A673 (cell line): Measurements from ENCODE around the gene NOD1. TPM values are rescaled to one million over a fixed set of nuclear protein-coding genes. Genes with fewer than 3 reads are reported as not detected.

Source experiments
- BruUV-seq: library from RNA; stranded (reverse); fragments of 400-500 nt; replicated peaks from 2 replicates; lab custom pipeline; 2021; lab: Mats Ljungman, UMichigan
- CTCF ChIA-PET: fragments of 300-600 bp; sonication (Branson Sonifier 250); formaldehyde crosslinking; loops from one replicate; lab custom pipeline; 2022; ENCODE audit warnings: antibody characterized with exemption; lab: Charles Lee
- POLR2A ChIA-PET: fragments of 300-600 bp; sonication (Branson Sonifier 250); formaldehyde crosslinking; loops from one replicate; lab custom pipeline; 2022; ENCODE audit warnings: antibody characterized with exemption; ENCODE audit not compliant: low non-redundant PET; lab: Charles Lee
- DNase-seq: peaks from one replicate; pipeline ENCODE4 v3.0.0-alpha.2; 2015; ENCODE audit warnings: low spot score
- H3K27ac ChIP-seq: fragments of 200-600 bp; sonication (generic); 2 replicates; pipeline ENCODE4 v1.5.1; 2016; ENCODE audit warnings: mixed run types, low read depth, mild to moderate bottlenecking, mixed read lengths, antibody characterized with exemption, low read length; ENCODE audit not compliant: poor library complexity, severe bottlenecking
- H3K27me3 ChIP-seq: fragments of 200-600 bp; sonication (generic); replicated peaks from 2 replicates; pipeline ENCODE4 v1.6.1; 2017; ENCODE audit warnings: mixed run types, low read depth, mild to moderate bottlenecking, mixed read lengths, antibody characterized with exemption, low read length; ENCODE audit not compliant: insufficient read depth, poor library complexity
- H3K36me3 ChIP-seq: fragments of 200-600 bp; sonication (generic); 2 replicates; pipeline ENCODE4 v1.6.1; 2016; ENCODE audit warnings: mixed run types, mild to moderate bottlenecking, mixed read lengths, antibody characterized with exemption, low read length; ENCODE audit not compliant: insufficient read depth, poor library complexity, severe bottlenecking
- H3K4me1 ChIP-seq: fragments of 200-600 bp; sonication (generic); 2 replicates; pipeline ENCODE4 v1.6.1; 2017; ENCODE audit warnings: mixed run types, mild to moderate bottlenecking, mixed read lengths, antibody characterized with exemption, low read length; ENCODE audit not compliant: insufficient read depth, poor library complexity, severe bottlenecking
- H3K4me3 ChIP-seq: fragments of 200-600 bp; sonication (generic); 2 replicates; pipeline ENCODE4 v1.5.1; 2016; ENCODE audit warnings: low read depth, mixed run types, mild to moderate bottlenecking, mixed read lengths, low read length; ENCODE audit not compliant: poor library complexity, severe bottlenecking
- H3K9me3 ChIP-seq: fragments of 200-600 bp; sonication (generic); 2 replicates; pipeline ENCODE4 v1.6.1; 2016; ENCODE audit warnings: mixed run types, low read depth, mild to moderate bottlenecking, mixed read lengths, antibody characterized with exemption, low read length; ENCODE audit not compliant: poor library complexity, severe bottlenecking
- CTCF ChIP-seq: fragments of 300-800, 200-600 bp; sonication (generic); conservative IDR thresholded peaks from 2 replicates; pipeline ENCODE4 v1.5.1; 2017; ENCODE audit warnings: low read depth, mild to moderate bottlenecking, antibody characterized with exemption, low read length, moderate library complexity, mixed read lengths
- EZH2 ChIP-seq: fragments of 200-600 bp; sonication (generic); IDR thresholded peaks from 2 replicates; pipeline ENCODE4 v1.6.1; 2017; ENCODE audit warnings: borderline replicate concordance, low read depth, mild to moderate bottlenecking, mixed read lengths, antibody characterized with exemption, low read length; ENCODE audit not compliant: poor library complexity, severe bottlenecking
- intact Hi-C: fragments of 100-400 bp; cut with micrococcal nuclease; formaldehyde crosslinking; loops from one replicate; pipeline ENCODE4 v1.10.0; 2022; ENCODE audit not compliant: unreplicated experiment
- total RNA-seq: library from RNA; stranded (reverse); gene quantifications from 2 replicates; pipeline ENCODE4 v1.2.3, GENCODE V29; 2021

Gene NOD1
- total RNA-seq, 1 experiment from 2014 or later, result 2.3 TPM

GRCh38 chr7:30505174-30505697, 26.7 kb upstream of the NOD1 start:
- intact Hi-C loops, result no loop called here
- ChIA-PET POLR2A (no interaction called here), CTCF (no interaction called here)
- TSS peak; percentile 88 for BruUV-seq
- Histone ChIP-seq H3K27me3 (no peaks in the 10 kb centered on the region), H3K4me1 (no peaks in the 10 kb centered on the region), H3K4me3 (peak overlapping the region; percentile 81), H3K27ac (peak overlapping the region; percentile 51), H3K9me3 (no peaks in the 10 kb centered on the region), H3K36me3 (no peaks in the 10 kb centered on the region)
- TF ChIP-seq EZH2 (no peak), CTCF (no peak)
- DNase-seq, result no peak

- peak; percentile 98 for DNase-seq
- peak within 1 kb of the TSS; percentile 81 for H3K4me3 ChIP-seq
- peak within 1 kb of the TSS; percentile 80 for H3K27ac ChIP-seq
- ChIA-PET CTCF (no interaction called here), POLR2A (no interaction called here)
- intact Hi-C loops, result no loop called here
- no peaks in the 10 kb centered on the region for H3K4me1 ChIP-seq
- no peaks in the 10 kb centered on the region for H3K27me3 ChIP-seq
- TF ChIP-seq CTCF, result no peak
- TF ChIP-seq EZH2, result no peak
- H3K36me3 ChIP-seq, result no peaks in the 10 kb centered on the region
- no TSS peak for BruUV-seq
- H3K9me3 ChIP-seq, result no peaks in the 10 kb centered on the region
Observed at GRCh38 chr7:30504301-30505173, 26.0 kb upstream of the NOD1 start, which contains the start of gene GGCT. Gene GGCT, minus strand, starts transcription at chr7:30504829. Its CDS starts 120 bp downstream, at chr7:30504709.

- no peaks in the 10 kb centered on the region for H3K36me3 ChIP-seq
- intact Hi-C loops, result no loop called here
- no peak for TF ChIP-seq EZH2
- TF ChIP-seq CTCF, result no peak
- BruUV-seq, result TSS peak; percentile 60
- H3K27ac ChIP-seq, result peak overlapping the region; percentile 80
- H3K27me3 ChIP-seq, result no peaks in the 10 kb centered on the region
- H3K9me3 ChIP-seq, result no peaks in the 10 kb centered on the region
- POLR2A ChIA-PET, result interaction anchor here (0.7 kb wide), 1 partner anchor 192 kb away, joined by 19 read pairs; no protein-coding TSS in a partner anchor
- H3K4me3 ChIP-seq, result peak overlapping the region; percentile 81
- no peak for DNase-seq
- CTCF ChIA-PET, result no interaction called here
- no peaks in the 10 kb centered on the region for H3K4me1 ChIP-seq
Observed at GRCh38 chr7:30503274-30504212, 25.0 kb upstream of the NOD1 start.
